Measurements from ENCODE around the gene UQCR11. TPM values are rescaled to one million over a fixed set of nuclear protein-coding genes. Genes with fewer than 3 reads are reported as not detected.

UQCR11 gene
- total RNA-seq, 2 experiments from 2014 or later = 229 to 244 TPM

- DNase-seq = no peak
- H3K27me3 Mint-ChIP-seq = no peaks in the 10 kb centered on the region
- no peak overlapping the region for H3K4me3 Mint-ChIP-seq
- H3K27ac Mint-ChIP-seq = no peak overlapping the region
- H3K36me3 Mint-ChIP-seq = no peaks in the 10 kb centered on the region
- H3K9me3 Mint-ChIP-seq = no peaks in the 10 kb centered on the region
- no peaks in the 10 kb centered on the region for H3K4me1 Mint-ChIP-seq
These were observed 46.7 kb downstream of the UQCR11 start for GRCh38 chr19:1558552-1558951.

- Mint-ChIP-seq H3K4me3 (no peak overlapping the region), H3K27ac (no peak overlapping the region), H3K27me3 (peaks cover 7% of the 10 kb centered on the region), H3K4me1 (no peaks in the 10 kb centered on the region), H3K9me3 (no peaks in the 10 kb centered on the region), H3K36me3 (no peaks in the 10 kb centered on the region)
- DNase-seq = no peak
These were observed 48.7 kb downstream of the UQCR11 start for GRCh38 chr19:1556390-1557070.

GRCh38 chr19:1555487-1556389 is 49.5 kb downstream of the UQCR11 start:
- Mint-ChIP-seq H3K27me3 (peaks cover 9% of the 10 kb centered on the region), H3K36me3 (no peaks in the 10 kb centered on the region), H3K4me3 (no peak overlapping the region), H3K27ac (no peak overlapping the region), H3K4me1 (no peaks in the 10 kb centered on the region), H3K9me3 (no peaks in the 10 kb centered on the region)
- DNase-seq = no peak

GRCh38 chr19:1554968-1555367 is 50.3 kb downstream of the UQCR11 start:
- H3K9me3 Mint-ChIP-seq = no peaks in the 10 kb centered on the region

GRCh38 chr19:1553415-1553814 is 51.8 kb downstream of the UQCR11 start:
- no peak for DNase-seq
- Mint-ChIP-seq H3K36me3 (no peaks in the 10 kb centered on the region), H3K4me3 (no peak overlapping the region), H3K4me1 (no peaks in the 10 kb centered on the region), H3K9me3 (no peaks in the 10 kb centered on the region), H3K27me3 (peaks cover 9% of the 10 kb centered on the region), H3K27ac (no peak overlapping the region)

More at GRCh38 chr19:1554968-1555367, 50.3 kb downstream of the UQCR11 start:
- Mint-ChIP-seq H3K36me3 (no peaks in the 10 kb centered on the region), H3K27me3 (peaks cover 9% of the 10 kb centered on the region), H3K4me1 (no peaks in the 10 kb centered on the region), H3K27ac (no peak overlapping the region), H3K4me3 (no peak overlapping the region)
- no peak for DNase-seq

- Mint-ChIP-seq H3K4me3 (no peak overlapping the region), H3K36me3 (no peaks in the 10 kb centered on the region), H3K4me1 (no peaks in the 10 kb centered on the region), H3K9me3 (no peaks in the 10 kb centered on the region), H3K27ac (no peak overlapping the region), H3K27me3 (peaks cover 18% of the 10 kb centered on the region)
- DNase-seq = no peak
These were observed 53.9 kb downstream of the UQCR11 start for GRCh38 chr19:1551068-1552040.

GRCh38 chr19:1549332-1549945 is 55.8 kb downstream of the UQCR11 start:
- no peaks in the 10 kb centered on the region for H3K9me3 Mint-ChIP-seq
- H3K27ac Mint-ChIP-seq = no peak overlapping the region
- no peak overlapping the region for H3K4me3 Mint-ChIP-seq
- no peaks in the 10 kb centered on the region for H3K36me3 Mint-ChIP-seq
- DNase-seq = no peak
- no peaks in the 10 kb centered on the region for H3K4me1 Mint-ChIP-seq
- peaks cover 37% of the 10 kb centered on the region for H3K27me3 Mint-ChIP-seq

Other genes starting within 250 kb of the UQCR11 start
- 100 to 1,000 TPM in 1 of 2 experiments, 10 to 100 TPM in 1; 98.7 to 101 TPM for gene NDUFS7, start 221.6 kb downstream of the UQCR11 start, total RNA-seq
- 10 to 100 TPM; 36.5 to 37.6 TPM for gene GAMT, start 203.9 kb downstream of the UQCR11 start, total RNA-seq
- 100 to 1,000 TPM; 287 to 297 TPM for gene DAZAP1, start 197.9 kb downstream of the UQCR11 start, total RNA-seq
- gene RPS15, start 167.1 kb downstream of the UQCR11 start, total RNA-seq = 1,000 to 10,000 TPM; 1,472 to 1,524 TPM
- gene APC2, start 155.3 kb downstream of the UQCR11 start, total RNA-seq = under 1 TPM; 0.21 to 0.26 TPM
- 10 to 100 TPM; 27.0 to 28.7 TPM for gene C19orf25, start 126.2 kb downstream of the UQCR11 start, total RNA-seq
- 1 to 10 TPM; 1.5 to 1.7 TPM for gene PCSK4, start 115.1 kb downstream of the UQCR11 start, total RNA-seq
- gene REEP6, start 114.3 kb downstream of the UQCR11 start, total RNA-seq = 1 to 10 TPM; 1.3 to 1.8 TPM
- 1 to 10 TPM; 1.1 to 1.5 TPM for gene ADAMTSL5, start 92.4 kb downstream of the UQCR11 start, total RNA-seq
- gene PLK5, start 81.4 kb downstream of the UQCR11 start, total RNA-seq = not detected
- gene MEX3D, start 37.1 kb downstream of the UQCR11 start, total RNA-seq = 1 to 10 TPM; 6.1 to 6.5 TPM
- gene MBD3, start 12.6 kb downstream of the UQCR11 start, total RNA-seq = 100 to 1,000 TPM; 111 to 117 TPM
- gene TCF3, start 47.2 kb upstream of the UQCR11 start, total RNA-seq = 100 to 1,000 TPM; 106 TPM
- not detected for gene ONECUT3, start 148.0 kb upstream of the UQCR11 start, total RNA-seq
- 1 to 10 TPM; 2.3 to 2.7 TPM for gene ATP8B3, start 206.8 kb upstream of the UQCR11 start, total RNA-seq
- gene REXO1, start 243.0 kb upstream of the UQCR11 start, total RNA-seq = 10 to 100 TPM; 53.1 to 54.2 TPM

Measured in activated naive CD8-positive, alpha-beta T cell treated with anti-CD3 and anti-CD28 coated beads for 36 hours (primary cell).